Stomach (tissue), 9 donors: ENCODE data around the gene SELENBP1. TPM values are rescaled to one million over a fixed set of nuclear protein-coding genes. Genes with fewer than 3 reads are reported as not detected.

Experiments
- DNase-seq, 2 donors: peaks; one replicate each; pipeline versions ENCODE4 v3.0.0 to v3.0.0-alpha.2; 2013 to 2019
- H3K27ac ChIP-seq, 5 donors: fragments of 200-600 bp in 4 of 5; sonication (generic) in 4 of 5; one replicate each; pipeline ENCODE4 v1.5.1; 2013 to 2019; ENCODE audit warnings: mild to moderate bottlenecking in 1 of 5, moderate library complexity in 1 of 5
- H3K27me3 ChIP-seq, 3 donors: fragments of 200-600 bp; sonication (generic); one replicate each; pipeline ENCODE4 v1.5.1; 2017 to 2019; ENCODE audit warnings: mixed run types in 1 of 3
- H3K36me3 ChIP-seq, 4 donors: fragments of 200-600 bp; sonication (generic); 1 replicate in 3 of 4; 2 replicates in 1 of 4; pipeline ENCODE4 v1.5.1; 2016 to 2019
- H3K4me1 ChIP-seq, 4 donors: fragments of 200-600 bp; sonication (generic); one replicate each; pipeline ENCODE4 v1.5.1; 2016 to 2019
- H3K4me3 ChIP-seq, 4 donors: fragments of 200-600 bp; sonication (generic) in 3 of 4; one replicate each; pipeline ENCODE4 v1.5.1; 2016 to 2019; ENCODE audit warnings: mild to moderate bottlenecking in 1 of 4
- H3K9me3 ChIP-seq, 4 donors: fragments of 200-600 bp; sonication (generic); one replicate each; pipeline ENCODE4 v1.5.1; 2016 to 2019
- EP300 ChIP-seq: sonication (generic); formaldehyde crosslinking; IDR thresholded peaks from one replicate; pipeline ENCODE4 v1.6.1; 2017; ENCODE audit warnings: antibody characterized with exemption
- POLR2A ChIP-seq, 4 donors: fragments of 450-650 bp; IDR thresholded peaks; one replicate each; pipeline ENCODE4 v1.6.1; 2016; ENCODE audit warnings: antibody characterized with exemption in 4 of 4, control low read depth in 2 of 4, mild to moderate bottlenecking in 1 of 4, moderate library complexity in 1 of 4
- POLR2AphosphoS5 ChIP-seq, 3 donors: sonication (generic); formaldehyde crosslinking; IDR thresholded peaks; one replicate each; pipeline ENCODE4 v1.6.1; 2016; ENCODE audit warnings: antibody characterized with exemption in 3 of 3
- WGBS, 5 donors: extraction: QIAGEN DNeasy Blood & Tissue Kit in 3 of 5; methylation state at CpG; one replicate each; pipeline versions ENCODE4 v1.1.5 to v1.1.7; 2013 to 2018; 5-methylcytosine and 5-hydroxymethylcytosine counted together
- intact Hi-C: fragments of 100-400 bp; cut with DNase I; formaldehyde crosslinking; loops from one replicate; pipeline ENCODE4 v1.15.1; 2023; ENCODE audit warnings: low total_unique reads
- polyA plus RNA-seq, 3 donors: library from polyadenylated mRNA; stranded (reverse); fragments of 200-250 nt; gene quantifications; one replicate each; pipeline ENCODE4 v1.2.3, GENCODE V29; 2013
- total RNA-seq, 5 donors: library from RNA; depleted of rRNA; stranded (reverse); fragments of >200 nt; gene quantifications; one replicate each; pipeline versions ENCODE4 v1.1.0 to v1.2.3, GENCODE V29; 2014 to 2016
- TF ChIP-seq, protein P1 (sequence below), 7 experiments: fragments of 450-650 bp in 4 of 7; fragments of 200-600 bp in 3 of 7; sonication (generic) in 3 of 7; IDR thresholded peaks; one replicate each; pipeline ENCODE4 v1.5.1; 2016 to 2019; ENCODE audit warnings: antibody characterized with exemption in 7 of 7, control low read depth in 2 of 7, mild to moderate bottlenecking in 1 of 7
- donor health status: healthy with polysubstance abuse.
- donor health status: Bipolar disorder and iron deficiency.
- donor health status: healthy.

The SELENBP1 gene
- total and polyA plus RNA-seq, 8 donors, result 68.8 to 661 (median 175) TPM

DNA sequence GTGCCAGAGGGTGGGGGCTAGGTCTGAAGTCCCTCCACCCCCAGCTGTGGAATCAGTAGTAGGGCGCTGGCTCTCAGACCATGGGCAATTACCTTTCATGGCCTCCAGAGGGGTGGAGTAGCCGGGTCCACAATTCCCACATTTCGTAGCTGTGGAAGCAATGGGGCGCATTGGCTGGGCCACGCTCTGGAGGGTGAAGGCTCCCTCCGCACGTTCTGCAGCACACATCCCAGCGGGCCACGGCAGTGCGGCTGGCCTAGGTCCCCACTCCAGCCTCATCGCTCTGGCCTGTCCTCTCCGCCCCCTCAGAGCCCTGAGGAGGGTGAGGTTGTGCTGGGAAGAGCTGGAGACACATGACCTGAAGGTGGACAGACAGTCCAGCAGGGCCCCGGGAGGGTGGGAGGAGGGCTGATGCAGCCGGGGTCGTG lies 2.9 kb downstream of the SELENBP1 start:
- Histone ChIP-seq H3K27ac (peak overlapping the region in 4 of 5 donors; percentile 33 to 92 (median 89)), H3K36me3 (peaks cover 24 to 50% (median 41%) of the 10 kb centered on the region in 4 donors), H3K27me3 (no peaks in the 10 kb centered on the region), H3K4me3 (peak overlapping the region in 2 of 4 donors; percentile 0 to 65), H3K4me1 (peaks cover 42 to 76% (median 64%) of the 10 kb centered on the region in 4 donors), H3K9me3 (no peaks in the 10 kb centered on the region)
- 66 to 85% (median 81%) methylated on average over 6 to 15 of the region's 15 CpGs for WGBS, 5 donors
- TF ChIP-seq, protein P1, sequence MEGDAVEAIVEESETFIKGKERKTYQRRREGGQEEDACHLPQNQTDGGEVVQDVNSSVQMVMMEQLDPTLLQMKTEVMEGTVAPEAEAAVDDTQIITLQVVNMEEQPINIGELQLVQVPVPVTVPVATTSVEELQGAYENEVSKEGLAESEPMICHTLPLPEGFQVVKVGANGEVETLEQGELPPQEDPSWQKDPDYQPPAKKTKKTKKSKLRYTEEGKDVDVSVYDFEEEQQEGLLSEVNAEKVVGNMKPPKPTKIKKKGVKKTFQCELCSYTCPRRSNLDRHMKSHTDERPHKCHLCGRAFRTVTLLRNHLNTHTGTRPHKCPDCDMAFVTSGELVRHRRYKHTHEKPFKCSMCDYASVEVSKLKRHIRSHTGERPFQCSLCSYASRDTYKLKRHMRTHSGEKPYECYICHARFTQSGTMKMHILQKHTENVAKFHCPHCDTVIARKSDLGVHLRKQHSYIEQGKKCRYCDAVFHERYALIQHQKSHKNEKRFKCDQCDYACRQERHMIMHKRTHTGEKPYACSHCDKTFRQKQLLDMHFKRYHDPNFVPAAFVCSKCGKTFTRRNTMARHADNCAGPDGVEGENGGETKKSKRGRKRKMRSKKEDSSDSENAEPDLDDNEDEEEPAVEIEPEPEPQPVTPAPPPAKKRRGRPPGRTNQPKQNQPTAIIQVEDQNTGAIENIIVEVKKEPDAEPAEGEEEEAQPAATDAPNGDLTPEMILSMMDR (IDR thresholded peaks at IDR 0.05), result no peak
- no peak for TF ChIP-seq POLR2AphosphoS5 (IDR thresholded peaks at IDR 0.05)
- no peak for TF ChIP-seq EP300
- no peak for TF ChIP-seq POLR2A (IDR thresholded peaks at IDR 0.05)
- intact Hi-C loops, result no loop called here
- DNase-seq, result no peak

DNA sequence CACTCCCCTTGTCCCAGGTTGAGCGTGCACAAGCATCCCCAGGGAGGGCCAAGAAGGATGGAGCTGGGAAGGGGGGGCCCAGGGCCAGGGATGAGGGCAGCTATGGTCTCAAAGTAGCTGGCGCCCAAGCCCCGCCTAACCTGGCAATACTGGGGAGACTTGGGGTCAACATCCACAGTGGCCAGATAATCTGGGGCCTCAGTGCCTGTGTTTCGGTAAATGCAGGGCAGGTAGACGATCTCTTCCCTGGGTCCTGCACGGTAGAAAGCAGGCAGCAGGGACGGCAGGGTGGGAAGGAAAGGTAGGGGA lies 3.2 kb downstream of the SELENBP1 start:
- TF ChIP-seq, protein P1 (IDR thresholded peaks at IDR 0.05), result no peak
- TF ChIP-seq EP300 (no peak), POLR2A (IDR thresholded peaks at IDR 0.05) (no peak), POLR2AphosphoS5 (IDR thresholded peaks at IDR 0.05) (no peak)
- Histone ChIP-seq H3K4me1 (peaks cover 42 to 76% (median 64%) of the 10 kb centered on the region in 4 donors), H3K9me3 (no peaks in the 10 kb centered on the region), H3K27ac (peak overlapping the region in 3 of 5 donors; percentile 33 to 92 (median 89)), H3K4me3 (no peak overlapping the region), H3K36me3 (peaks cover 28 to 53% (median 45%) of the 10 kb centered on the region in 4 donors), H3K27me3 (no peaks in the 10 kb centered on the region)
- intact Hi-C loops, result no loop called here
- 75 to 91% (median 83%) methylated on average over 7 of the region's 7 CpGs for WGBS, 5 donors
- DNase-seq, result no peak

DNA sequence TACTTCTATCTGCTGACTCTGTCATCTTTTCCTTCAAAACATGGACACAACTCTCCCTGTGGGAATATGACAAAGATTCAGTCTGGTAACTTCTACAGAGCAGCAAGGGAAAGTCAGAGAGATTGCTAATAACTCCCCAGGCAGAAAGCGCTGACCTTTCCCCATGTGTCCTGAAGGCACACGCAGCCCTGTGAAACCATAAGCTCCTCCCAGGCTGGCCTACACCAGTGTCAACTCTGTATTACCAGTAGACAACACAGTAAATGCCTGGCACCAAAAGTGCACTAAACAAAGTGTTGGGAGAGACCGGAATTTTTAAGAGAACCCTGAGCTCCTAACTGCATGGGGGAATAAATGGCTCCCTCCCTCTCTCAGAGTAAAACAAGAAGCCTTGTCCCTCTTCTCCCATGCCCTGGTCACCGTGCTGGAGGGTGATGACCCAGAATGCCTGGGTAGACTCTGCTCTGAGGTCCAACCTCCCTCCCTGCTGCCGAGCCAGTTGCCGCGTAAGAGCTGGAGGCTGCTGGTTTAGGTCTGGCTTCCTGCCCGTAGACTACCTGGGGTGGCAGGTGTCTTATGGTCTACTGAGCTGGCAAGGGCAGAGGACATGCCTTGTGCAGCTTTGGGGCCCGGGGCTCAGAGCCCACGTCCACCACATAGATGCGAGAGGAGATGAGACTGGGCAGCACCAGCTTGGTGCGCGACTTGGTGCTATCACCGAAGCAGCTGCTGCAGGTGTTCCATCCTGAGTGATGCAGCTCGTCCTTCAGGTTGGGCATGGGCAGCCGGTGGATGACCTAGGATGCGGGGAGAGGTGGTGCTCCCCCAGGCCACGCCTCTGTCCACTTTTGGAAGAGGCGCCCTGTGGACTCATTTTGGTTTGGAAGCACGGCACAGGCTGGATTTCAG lies 3.9 kb downstream of the SELENBP1 start:
- Histone ChIP-seq H3K4me3 (no peak overlapping the region), H3K27ac (peak overlapping the region; percentile 6 to 89 (median 40)), H3K9me3 (no peaks in the 10 kb centered on the region), H3K36me3 (peaks cover 31 to 60% (median 51%) of the 10 kb centered on the region in 4 donors), H3K4me1 (peaks cover 42 to 71% (median 60%) of the 10 kb centered on the region in 4 donors), H3K27me3 (no peaks in the 10 kb centered on the region)
- TF ChIP-seq POLR2A (IDR thresholded peaks at IDR 0.05) (no peak), EP300 (no peak), POLR2AphosphoS5 (IDR thresholded peaks at IDR 0.05) (no peak)
- TF ChIP-seq, protein P1 (IDR thresholded peaks at IDR 0.05), result no peak
- intact Hi-C loops, result no loop called here
- WGBS, 5 donors, result 68 to 80% (median 75%) methylated on average over 10 to 20 of the region's 20 CpGs
- DNase-seq, result peak in 1 of 2 donors; percentile 61

DNA sequence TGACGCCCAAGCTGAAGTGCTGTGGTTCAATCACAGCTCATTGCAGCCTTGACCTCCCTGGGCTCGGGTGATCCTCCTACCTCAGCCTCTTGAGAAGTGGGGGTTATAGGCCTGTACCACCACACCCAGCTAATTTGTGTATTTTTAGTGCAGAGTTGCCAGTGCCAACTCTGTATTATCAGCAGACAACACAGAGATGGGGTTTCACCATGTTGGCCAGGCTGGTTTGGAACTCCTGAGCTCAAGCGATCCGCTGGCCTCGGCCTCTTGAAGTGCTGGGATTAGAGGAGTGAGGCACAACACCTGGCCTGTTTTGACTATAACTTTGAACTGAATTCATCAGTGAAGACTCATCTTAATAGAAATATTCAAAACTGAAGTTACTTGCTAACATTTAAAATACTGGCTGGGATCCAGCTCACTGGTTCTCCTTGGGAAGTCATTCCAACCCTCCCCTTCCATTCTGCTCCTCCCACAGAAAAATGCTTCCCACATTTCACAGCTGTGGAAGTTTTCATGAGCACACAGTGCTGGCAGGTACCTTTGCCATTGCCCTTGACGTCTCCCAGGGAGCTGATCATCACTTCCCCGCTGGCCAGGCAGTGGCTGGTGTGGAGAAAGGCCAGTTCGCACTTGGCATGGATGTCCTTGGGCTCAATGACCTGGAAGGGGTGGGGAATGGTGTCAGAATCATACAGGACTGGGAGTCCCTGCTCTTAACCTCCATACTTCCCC lies 4.7 kb downstream of the SELENBP1 start:
- H3K4me1 ChIP-seq, result peaks cover 37 to 63% (median 52%) of the 10 kb centered on the region in 4 donors
- H3K4me3 ChIP-seq, result no peak overlapping the region
- 79 to 90% (median 83%) methylated on average over 7 to 8 of the region's 8 CpGs for whole genome bisulfite sequencing, 5 donors
- H3K27ac ChIP-seq, result peak overlapping the region in 4 of 5 donors; percentile 20 to 89 (median 46)
- DNase-seq, result peak; percentile 37 to 46
- intact Hi-C loops, result no loop called here
- TF ChIP-seq, protein P1 (IDR thresholded peaks at IDR 0.05), result no peak
- H3K27me3 ChIP-seq, result no peaks in the 10 kb centered on the region
- peaks cover 0 to 4% (median 1%) of the 10 kb centered on the region in 4 donors for H3K9me3 ChIP-seq
- H3K36me3 ChIP-seq, result peaks cover 34 to 66% (median 59%) of the 10 kb centered on the region in 4 donors
